ENCODE data around the gene C14orf93.

C14orf93 gene

DNA sequence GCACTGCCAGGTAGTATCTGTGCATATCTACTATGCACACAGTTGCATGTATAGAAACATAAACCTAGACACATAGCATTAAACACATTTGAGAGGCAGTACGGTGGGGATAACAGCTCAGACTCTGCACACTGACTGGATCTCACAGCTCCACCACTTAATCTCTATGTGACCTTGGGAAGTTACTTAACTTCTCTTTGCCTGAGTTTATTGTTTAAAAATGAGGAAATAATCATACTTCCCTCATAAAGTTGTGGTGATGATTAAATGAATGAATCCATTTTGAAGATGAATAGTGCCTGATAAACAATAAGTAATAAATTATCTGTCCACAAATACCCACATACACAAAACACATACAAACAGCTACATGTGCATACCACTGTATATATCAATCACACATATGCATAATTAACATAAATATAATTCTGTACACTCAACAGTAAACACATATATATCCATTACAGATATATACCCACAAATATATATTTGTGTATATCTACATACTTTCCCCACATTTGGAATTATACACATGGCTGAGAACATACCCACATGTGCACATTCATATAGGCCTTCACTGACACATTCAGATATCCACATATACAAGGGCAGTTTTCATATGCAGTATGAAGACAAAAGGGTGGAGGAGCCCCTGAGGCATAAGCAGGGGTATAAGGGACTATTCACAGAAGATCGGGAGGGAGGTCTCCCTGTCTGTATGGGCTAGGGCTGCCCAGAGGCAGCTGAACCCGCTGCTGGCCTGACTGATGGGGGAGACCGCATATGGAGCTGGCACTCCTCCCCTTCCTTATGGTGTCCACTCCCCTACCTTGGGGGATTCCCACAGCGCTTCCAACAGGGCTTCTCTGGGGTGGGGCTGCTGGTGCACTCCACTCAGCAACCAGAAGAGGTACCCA, 41.5 kb upstream of the C14orf93 start:
- ATAC-seq (no peak), DNase-seq (no peak)
- peaks cover 17% of the 10 kb centered on the region for H3K4me1 Mint-ChIP-seq
- no peak overlapping the region for H3K4me3 Mint-ChIP-seq
- H3K27ac Mint-ChIP-seq: no peak overlapping the region
- no peaks in the 10 kb centered on the region for H3K9me3 Mint-ChIP-seq
- peaks cover 8% of the 10 kb centered on the region for H3K27me3 Mint-ChIP-seq

DNA sequence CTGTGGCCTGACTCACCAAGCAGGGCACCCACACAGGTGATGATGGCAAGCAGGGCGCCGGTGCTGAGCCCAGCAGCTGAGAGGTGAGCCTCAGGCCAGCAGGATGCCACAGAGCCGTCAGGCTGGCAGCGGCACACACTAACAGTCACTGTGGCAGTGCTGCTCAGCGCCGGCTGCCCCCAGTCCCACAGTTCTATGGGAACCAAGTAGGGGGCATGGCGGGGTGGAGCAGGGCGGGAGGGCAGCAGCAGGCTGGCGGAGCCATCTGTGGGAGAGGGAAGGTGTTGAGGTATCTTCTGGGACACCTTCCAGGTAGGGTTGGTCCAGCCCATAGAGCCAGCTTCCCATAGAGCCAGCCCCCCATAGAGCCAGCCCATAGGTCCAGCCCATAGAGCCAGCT, 39.1 kb upstream of the C14orf93 start:
- Mint-ChIP-seq H3K27me3 (no peaks in the 10 kb centered on the region), H3K9me3 (no peaks in the 10 kb centered on the region), H3K27ac (no peak overlapping the region), H3K4me1 (no peaks in the 10 kb centered on the region), H3K4me3 (no peak overlapping the region)
- DNase-seq: no peak
- no peak for ATAC-seq

DNA sequence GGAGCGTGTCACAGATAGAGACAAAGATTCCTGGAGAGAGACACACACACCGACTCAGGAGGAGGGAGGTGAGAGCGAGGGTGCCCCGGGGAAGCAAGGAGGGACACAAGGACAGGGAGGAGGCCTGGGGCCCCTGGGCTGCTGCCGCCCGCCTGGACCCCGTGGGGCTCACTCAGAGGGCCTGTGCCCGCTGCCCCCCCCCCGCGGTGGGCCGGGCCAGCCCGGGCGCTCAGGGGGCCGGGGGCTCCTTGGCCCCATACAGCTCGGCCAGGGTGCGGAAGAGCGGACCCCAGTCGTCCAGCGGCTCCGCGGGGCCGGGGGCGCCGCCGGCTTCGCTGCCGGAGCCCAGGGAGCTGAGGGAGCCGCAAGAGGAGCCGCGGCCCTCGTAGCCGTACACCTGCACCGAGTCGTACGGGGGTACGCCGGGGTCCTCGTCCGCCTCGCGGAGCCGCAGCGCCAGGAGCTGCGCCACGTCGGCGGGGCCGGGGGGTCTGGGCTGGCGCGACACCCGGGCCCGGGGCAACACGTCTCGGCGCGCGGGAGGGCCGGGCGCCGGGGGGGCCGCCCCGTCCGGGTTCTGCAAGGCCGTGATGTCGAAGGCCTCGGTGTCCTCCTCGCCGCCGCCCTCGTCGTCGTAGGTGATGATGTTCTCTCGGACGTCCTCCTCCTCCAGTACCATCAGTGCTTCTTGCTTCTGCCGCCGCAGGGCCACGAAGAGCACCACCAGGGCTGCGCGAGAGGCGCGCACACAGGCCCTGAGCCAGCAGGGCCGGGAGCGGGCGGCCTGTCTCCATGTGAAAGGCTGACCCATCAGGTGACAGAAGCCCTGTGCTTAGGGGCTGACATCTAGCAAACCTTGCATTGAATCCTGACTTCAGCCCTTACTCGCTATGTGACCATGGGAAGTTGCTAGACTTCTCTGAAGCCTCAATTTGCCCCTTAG, 38.1 kb upstream of the C14orf93 start:
- H3K4me1 Mint-ChIP-seq: no peaks in the 10 kb centered on the region

DNA sequence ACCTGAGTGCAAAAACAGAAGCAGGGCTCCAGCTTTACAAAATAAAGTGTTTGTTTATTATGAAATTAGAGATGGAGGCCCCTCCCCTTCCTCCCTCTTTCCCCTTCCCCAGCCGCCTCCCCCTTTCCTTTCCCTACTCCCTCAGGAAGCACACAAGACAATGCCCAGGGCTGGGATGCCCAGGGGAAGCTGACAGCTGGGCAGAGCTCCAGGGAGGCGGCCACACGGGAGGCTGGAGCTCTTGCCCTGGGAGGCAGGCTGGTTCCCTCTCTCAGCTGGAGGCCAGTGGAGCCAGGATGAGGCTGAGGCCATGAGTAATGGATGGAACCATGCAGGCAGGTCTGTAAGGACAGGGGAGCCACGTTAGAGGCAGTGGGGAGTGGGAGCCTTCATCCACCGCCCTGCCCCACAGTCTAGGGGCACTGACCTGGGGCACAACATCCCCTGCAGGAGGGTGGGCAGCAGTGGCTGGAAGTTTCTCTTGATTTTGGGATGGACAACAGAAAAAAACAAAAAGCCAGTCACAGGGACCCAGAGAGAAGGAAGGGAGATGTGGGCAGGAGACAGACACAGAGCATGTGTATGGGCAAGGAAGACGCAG, 37.2 kb upstream of the C14orf93 start:
- H3K4me3 Mint-ChIP-seq: no peak overlapping the region
- no peak for ATAC-seq
- H3K27me3 Mint-ChIP-seq: no peaks in the 10 kb centered on the region

More for the DNA sequence above, 38.1 kb upstream of the C14orf93 start:
- H3K9me3 Mint-ChIP-seq: no peaks in the 10 kb centered on the region
- H3K27ac Mint-ChIP-seq: peak overlapping the region in 1 of 2 donors; percentile 36
- no peak overlapping the region for H3K4me3 Mint-ChIP-seq
- ATAC-seq (peak; percentile 63), DNase-seq (no peak)
- H3K27me3 Mint-ChIP-seq: no peaks in the 10 kb centered on the region

DNA sequence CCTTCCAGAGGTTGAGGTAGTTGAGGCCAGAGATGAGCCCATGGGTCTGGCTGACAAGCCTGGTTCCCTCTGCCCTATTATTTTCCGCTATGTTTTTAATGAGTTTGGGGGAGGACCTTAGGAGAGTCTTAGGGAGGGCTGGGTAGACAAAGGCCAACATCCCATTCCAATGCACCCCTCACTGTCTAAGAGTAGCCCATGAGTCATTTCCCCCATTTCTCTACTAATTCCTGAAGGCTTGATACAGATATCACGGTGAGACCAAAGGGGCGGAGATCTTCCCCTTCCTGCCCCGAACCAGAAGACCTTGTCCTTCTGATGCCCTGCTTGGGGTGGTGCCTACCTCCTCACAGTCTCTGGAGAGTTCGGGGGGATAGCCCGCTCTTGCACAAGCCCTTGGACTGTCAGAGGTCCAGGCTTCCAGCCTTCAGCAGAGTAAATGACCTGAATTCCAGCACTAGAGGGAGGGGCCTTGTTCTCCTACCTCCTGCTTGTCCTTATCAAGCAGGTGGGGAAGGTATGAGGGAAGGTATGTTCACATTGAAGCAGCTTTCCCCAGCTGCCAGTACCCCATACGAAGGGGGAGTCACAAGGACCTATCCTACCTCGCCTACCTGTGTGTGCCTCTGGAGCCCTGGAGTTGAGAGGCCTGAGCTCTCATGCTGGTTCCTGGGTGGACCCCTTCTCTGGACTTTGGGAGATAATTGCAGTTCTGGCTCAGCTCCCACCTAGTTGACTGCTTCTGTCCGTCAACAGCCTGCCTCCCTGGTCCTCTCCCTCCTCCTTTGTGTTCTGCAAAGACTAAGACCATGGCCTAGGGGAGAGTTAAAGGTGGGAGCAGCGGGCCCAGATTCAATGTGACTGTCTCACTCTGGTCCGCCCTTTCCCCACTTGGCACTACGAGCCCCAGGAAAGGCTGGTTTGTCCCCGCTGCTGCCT, 35.7 kb upstream of the C14orf93 start:
- Mint-ChIP-seq H3K27ac (no peak overlapping the region), H3K27me3 (no peaks in the 10 kb centered on the region), H3K9me3 (no peaks in the 10 kb centered on the region), H3K4me3 (no peak overlapping the region), H3K4me1 (no peaks in the 10 kb centered on the region)
- ATAC-seq: no peak
- no peak for DNase-seq

More for the DNA sequence above, 37.2 kb upstream of the C14orf93 start:
- no peak for DNase-seq
- Mint-ChIP-seq H3K4me1 (no peaks in the 10 kb centered on the region), H3K9me3 (no peaks in the 10 kb centered on the region), H3K27ac (no peak overlapping the region)

DNA sequence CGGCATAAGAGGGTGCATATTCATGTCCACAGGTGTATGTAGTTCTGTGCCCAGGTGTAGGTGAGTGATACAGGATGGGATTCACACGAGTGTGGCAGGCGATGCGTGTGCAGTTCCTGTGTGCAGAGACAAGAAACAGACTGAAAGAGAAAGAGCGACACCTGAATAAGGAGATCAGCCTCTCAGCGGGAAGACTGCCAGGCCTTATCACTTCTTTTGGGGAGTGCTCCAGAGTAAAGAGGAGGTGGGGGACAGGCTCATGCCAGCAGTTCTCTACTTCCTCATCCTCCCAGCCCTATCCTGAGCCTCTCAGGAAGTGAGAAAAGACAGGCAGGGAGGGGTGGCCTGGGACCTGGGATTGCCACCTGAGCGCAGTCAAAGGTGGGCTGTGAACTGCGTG, 34.9 kb upstream of the C14orf93 start:
- DNase-seq: no peak
- H3K4me1 Mint-ChIP-seq: no peaks in the 10 kb centered on the region
- H3K4me3 Mint-ChIP-seq: no peak overlapping the region

DNA sequence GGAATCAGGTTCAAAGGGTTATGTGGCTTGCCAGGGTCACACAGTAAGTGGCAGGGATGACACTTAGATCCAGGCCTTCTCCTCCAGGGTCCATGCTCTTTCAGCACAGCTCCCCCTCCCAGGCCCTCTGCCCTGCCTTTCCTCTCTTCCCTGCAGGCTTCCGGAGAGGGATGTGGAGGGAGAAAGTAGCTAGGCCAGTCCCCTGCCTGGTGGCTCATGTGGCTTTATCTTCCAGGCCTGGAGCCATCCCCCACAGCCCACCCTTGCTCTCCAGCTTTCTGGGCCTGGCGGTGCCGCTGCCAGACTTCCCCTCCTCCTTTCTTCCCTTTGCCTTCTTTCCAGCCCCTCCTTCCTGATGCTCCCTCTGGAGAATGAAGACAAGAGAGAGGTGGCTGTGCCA, 33.8 kb upstream of the C14orf93 start:
- Mint-ChIP-seq H3K9me3 (no peaks in the 10 kb centered on the region), H3K27me3 (no peaks in the 10 kb centered on the region), H3K4me1 (no peaks in the 10 kb centered on the region), H3K4me3 (no peak overlapping the region), H3K27ac (peak overlapping the region in 1 of 2 donors; percentile 51)
- no peak for ATAC-seq
- DNase-seq: no peak

More for the DNA sequence above, 34.9 kb upstream of the C14orf93 start:
- no peak for ATAC-seq
- no peaks in the 10 kb centered on the region for H3K9me3 Mint-ChIP-seq
- H3K27me3 Mint-ChIP-seq: no peaks in the 10 kb centered on the region
- H3K27ac Mint-ChIP-seq: no peak overlapping the region

DNA sequence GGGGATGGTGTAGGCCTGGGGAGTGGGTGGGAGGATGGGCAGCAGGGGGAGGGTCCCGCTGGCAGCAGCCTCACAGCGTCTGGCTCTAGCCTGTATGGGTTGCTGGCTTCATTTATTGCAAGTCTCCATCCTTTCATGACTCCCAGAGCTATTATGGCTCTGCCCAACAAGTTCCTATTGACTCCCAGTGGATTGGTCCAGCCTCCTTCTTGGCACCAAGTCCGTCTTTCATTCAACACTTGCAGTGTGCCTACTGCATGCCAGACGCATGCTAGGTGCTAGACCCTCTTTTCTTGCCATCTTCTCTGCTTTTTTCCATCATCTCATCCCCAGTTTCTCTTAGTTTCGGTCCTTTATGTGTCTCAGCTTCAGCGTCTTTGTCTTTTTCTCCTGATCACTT, 33.2 kb upstream of the C14orf93 start:
- Mint-ChIP-seq H3K4me1 (no peaks in the 10 kb centered on the region), H3K9me3 (no peaks in the 10 kb centered on the region), H3K27me3 (no peaks in the 10 kb centered on the region), H3K4me3 (no peak overlapping the region), H3K27ac (no peak overlapping the region)
- DNase-seq (no peak), ATAC-seq (no peak)

DNA sequence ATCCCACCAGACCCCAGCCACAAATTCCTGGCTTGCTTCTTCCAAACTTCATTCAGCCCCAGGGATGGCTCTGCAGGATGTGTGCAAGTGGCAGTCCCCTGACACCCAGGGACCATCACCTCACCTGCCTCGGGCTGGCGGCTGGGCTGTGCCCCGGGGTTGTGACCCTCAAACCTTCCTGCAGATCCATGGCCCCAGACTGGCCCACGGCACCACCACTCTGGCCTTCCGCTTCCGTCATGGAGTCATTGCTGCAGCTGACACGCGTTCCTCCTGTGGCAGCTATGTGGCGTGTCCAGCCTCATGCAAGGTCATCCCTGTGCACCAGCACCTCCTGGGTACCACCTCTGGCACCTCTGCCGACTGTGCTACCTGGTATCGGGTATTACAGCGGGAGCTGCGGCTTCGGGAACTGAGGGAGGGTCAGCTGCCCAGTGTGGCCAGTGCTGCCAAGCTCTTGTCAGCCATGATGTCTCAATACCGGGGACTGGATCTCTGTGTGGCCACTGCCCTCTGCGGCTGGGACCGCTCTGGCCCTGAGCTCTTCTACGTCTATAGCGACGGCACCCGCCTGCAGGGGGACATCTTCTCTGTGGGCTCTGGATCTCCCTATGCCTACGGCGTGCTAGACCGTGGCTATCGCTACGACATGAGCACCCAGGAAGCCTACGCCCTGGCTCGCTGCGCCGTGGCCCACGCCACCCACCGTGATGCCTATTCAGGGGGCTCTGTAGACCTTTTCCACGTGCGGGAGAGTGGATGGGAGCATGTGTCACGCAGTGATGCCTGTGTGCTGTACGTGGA, 32.4 kb upstream of the C14orf93 start, which contains the start of gene PSMB11:
PSMB11 (plus strand) TSS at position 51 of the 804 bp plus-strand sequence; CDS start at position 65, 14 bp downstream.
- Mint-ChIP-seq H3K9me3 (no peaks in the 10 kb centered on the region), H3K27ac (no peak within 1 kb of the TSS)
- no peak for ATAC-seq

DNA sequence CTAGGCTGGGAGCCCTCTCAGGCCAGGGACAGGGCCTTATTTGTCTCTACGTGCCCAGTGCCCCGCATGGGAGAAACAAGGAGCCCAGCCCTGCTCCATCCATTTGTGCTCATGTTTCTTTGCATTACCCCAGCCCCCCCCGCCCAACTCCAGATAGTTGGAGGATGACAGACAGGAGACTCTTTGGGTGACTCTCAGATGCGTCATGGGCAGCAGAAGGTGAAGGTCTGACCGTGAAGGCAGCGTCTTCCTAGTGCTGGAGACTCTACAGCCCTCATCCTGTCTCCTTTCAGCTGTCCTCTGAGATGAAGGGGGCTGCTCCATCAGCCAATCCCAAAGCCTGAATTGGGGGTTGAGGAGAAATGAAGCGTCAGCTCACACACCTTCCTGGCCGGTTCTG, 31.8 kb upstream of the C14orf93 start:
- no peaks in the 10 kb centered on the region for H3K9me3 Mint-ChIP-seq
- no peaks in the 10 kb centered on the region for H3K27me3 Mint-ChIP-seq
- no peak for ATAC-seq
- H3K4me1 Mint-ChIP-seq: no peaks in the 10 kb centered on the region
- DNase-seq: no peak
- no peak overlapping the region for H3K27ac Mint-ChIP-seq
- H3K4me3 Mint-ChIP-seq: no peak overlapping the region

More for the DNA sequence above, 32.4 kb upstream of the C14orf93 start, which contains the start of gene PSMB11:
- Mint-ChIP-seq H3K27me3 (no peaks in the 10 kb centered on the region), H3K4me3 (no peak within 1 kb of the TSS), H3K4me1 (no peaks in the 10 kb centered on the region)
- no peak for DNase-seq

DNA sequence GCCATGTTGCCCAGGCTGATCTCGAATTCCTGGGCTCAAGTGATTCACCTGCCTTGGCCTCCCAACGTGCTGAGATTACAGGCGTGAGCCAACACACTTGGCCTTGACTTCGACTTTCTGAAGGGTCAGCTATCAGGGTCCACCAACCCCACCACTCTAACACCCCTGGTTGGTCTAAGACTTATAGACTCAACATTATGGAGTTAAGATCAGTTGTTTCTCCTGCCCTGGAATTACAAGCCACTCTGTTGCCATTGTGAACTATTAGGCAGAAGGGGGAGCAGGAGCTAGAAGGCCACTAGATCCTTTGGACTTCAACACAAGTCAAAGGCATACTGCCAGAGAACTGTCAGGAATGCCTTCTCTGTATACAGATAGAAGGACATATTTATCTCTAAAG, 30.2 kb upstream of the C14orf93 start:
- DNase-seq (no peak), ATAC-seq (no peak)
- Mint-ChIP-seq H3K4me1 (peaks cover 9% of the 10 kb centered on the region), H3K27me3 (no peaks in the 10 kb centered on the region), H3K9me3 (no peaks in the 10 kb centered on the region), H3K4me3 (no peak overlapping the region), H3K27ac (no peak overlapping the region)

DNA sequence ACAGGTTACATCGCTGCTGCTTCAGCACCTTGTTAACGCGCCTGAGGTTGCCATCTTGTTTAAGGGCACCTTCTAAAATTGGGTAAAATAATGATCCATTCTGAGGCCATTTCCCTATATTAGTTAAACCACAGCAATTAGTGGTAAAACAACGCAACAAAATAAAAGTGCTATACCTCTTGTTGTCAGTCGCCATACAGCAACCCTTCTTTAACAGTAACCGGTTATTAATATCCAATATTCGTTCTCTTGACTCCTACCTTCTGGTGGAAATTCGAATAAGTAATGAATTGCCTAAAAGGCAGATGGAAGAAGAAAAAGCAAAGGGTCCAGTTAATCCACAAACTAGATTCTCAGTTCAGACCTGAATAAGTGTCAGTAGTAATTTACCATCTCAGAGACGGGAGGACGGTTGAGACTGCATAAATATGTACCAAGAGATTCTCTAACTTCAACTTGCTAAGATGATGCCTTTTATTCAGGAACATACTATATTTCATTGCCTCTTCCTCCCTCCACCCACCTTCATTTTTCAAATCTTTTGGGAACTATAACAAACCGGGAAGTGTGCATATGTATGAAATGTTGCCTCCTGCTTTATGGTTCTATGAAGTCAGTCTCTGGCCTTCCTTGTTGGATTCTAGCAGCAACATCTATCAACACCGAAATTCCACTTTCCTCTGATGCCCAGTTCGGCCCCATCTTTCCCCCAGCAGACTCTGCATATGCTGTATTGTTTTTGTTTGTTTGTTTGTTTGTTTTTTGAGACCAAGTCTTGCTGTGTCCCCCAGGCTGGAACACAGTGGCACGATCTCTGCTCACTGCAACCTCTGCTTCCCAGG, 25.6 kb upstream of the C14orf93 start:
- Mint-ChIP-seq H3K4me3 (peak overlapping the region; percentile 86 to 98), H3K27ac (peak overlapping the region; percentile 97 to 99), H3K27me3 (no peaks in the 10 kb centered on the region), H3K4me1 (peaks cover 36% of the 10 kb centered on the region), H3K9me3 (no peaks in the 10 kb centered on the region)
- DNase-seq: no peak
- no peak for ATAC-seq

Data from stimulated activated naive CD8-positive, alpha-beta T cell treated with anti-CD3 and anti-CD28 coated beads, Interleukin-15, amount 100 ng/mL, for 72 hours (primary cell).